ENCODE measurements around the gene PDIA4. TPM values are rescaled to one million over a fixed set of nuclear protein-coding genes. Genes with fewer than 3 reads are reported as not detected.

The PDIA4 gene
- total RNA-seq, 1 donor from 2014 or later, result 154 TPM

DNA sequence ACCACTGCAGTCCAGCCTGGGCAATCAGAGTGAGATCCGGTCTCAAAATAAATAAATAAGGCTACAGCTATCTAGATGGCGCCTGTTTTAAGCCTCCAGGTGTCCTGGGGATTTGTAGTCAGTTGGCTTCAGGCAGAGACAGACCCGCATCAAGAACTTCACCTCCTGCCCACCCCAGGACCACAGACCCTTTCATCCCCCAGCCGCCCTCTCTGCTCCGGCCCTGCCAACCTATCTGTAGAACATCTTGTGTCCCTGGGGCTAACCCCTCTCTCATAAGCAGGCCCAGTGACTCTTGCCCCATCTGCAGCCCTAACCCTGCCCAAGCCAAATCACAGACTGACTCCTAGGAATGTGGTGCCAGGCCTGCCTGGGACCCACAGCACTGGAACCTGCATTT is 17.9 kb downstream of the PDIA4 start:
- Mint-ChIP-seq H3K9me3 (no peaks in the 10 kb centered on the region), H3K4me3 (no peak overlapping the region), H3K4me1 (no peaks in the 10 kb centered on the region), H3K27me3 (ENCODE audit: low read depth) (no peaks in the 10 kb centered on the region), H3K27ac (ENCODE audit: unreplicated experiment) (no peak overlapping the region), H3K36me3 (ENCODE audit: low read depth) (peaks cover 25% of the 10 kb centered on the region)
- TF ChIP-seq, protein P1, sequence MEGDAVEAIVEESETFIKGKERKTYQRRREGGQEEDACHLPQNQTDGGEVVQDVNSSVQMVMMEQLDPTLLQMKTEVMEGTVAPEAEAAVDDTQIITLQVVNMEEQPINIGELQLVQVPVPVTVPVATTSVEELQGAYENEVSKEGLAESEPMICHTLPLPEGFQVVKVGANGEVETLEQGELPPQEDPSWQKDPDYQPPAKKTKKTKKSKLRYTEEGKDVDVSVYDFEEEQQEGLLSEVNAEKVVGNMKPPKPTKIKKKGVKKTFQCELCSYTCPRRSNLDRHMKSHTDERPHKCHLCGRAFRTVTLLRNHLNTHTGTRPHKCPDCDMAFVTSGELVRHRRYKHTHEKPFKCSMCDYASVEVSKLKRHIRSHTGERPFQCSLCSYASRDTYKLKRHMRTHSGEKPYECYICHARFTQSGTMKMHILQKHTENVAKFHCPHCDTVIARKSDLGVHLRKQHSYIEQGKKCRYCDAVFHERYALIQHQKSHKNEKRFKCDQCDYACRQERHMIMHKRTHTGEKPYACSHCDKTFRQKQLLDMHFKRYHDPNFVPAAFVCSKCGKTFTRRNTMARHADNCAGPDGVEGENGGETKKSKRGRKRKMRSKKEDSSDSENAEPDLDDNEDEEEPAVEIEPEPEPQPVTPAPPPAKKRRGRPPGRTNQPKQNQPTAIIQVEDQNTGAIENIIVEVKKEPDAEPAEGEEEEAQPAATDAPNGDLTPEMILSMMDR (conservative IDR thresholded peaks at IDR 0.05), result no peak
- DNase-seq (ENCODE audit: low read depth, low spot score), result no peak

DNA sequence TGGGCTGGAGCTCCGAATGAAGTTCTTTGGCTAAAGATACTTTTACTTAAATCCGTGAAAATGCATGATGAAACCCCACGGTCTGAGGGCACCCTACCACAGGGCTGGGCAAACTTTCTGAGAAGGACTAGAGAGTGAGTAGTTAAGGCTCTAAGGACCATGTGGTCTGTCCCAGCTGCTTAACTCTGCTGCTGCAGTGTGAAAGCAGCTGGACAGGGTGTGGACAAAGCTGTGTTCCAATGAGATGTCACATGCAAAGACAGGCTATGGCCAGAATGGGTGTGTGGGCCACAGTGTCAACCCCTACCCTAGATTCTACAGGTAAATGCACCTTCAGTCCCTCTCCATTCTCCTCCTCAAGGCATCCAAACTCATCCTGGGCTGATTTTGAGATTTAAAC is 18.8 kb downstream of the PDIA4 start:
- Mint-ChIP-seq H3K27me3 (ENCODE audit: low read depth) (no peaks in the 10 kb centered on the region), H3K36me3 (ENCODE audit: low read depth) (peaks cover 23% of the 10 kb centered on the region), H3K9me3 (no peaks in the 10 kb centered on the region), H3K4me3 (no peak overlapping the region), H3K4me1 (no peaks in the 10 kb centered on the region), H3K27ac (ENCODE audit: unreplicated experiment) (no peak overlapping the region)
- DNase-seq (ENCODE audit: low read depth, low spot score), result no peak
- TF ChIP-seq, protein P1 (conservative IDR thresholded peaks at IDR 0.05), result no peak

DNA sequence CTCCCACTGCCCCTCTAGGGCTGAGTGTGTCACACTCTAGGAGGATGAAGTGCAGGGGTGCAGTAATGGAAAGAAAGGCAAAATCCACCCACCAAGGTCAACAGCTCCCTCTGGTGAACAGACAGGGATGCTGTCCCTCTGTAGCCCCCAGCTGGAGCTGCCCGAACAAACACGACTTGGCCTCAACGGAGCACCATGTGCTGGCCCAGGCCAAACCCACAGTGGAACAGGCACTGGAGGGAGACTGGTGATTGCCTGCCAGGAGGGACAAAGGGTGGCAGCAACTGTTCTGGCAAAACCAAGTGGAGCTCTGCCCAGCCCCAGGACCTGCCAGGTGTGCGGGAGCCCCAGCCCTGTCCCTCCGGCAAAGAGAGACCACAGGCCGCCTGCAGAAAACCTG is 20.7 kb downstream of the PDIA4 start:
- Mint-ChIP-seq H3K4me3 (no peak overlapping the region), H3K9me3 (no peaks in the 10 kb centered on the region), H3K36me3 (ENCODE audit: low read depth) (peaks cover 21% of the 10 kb centered on the region), H3K4me1 (no peaks in the 10 kb centered on the region), H3K27ac (ENCODE audit: unreplicated experiment) (no peak overlapping the region), H3K27me3 (ENCODE audit: low read depth) (no peaks in the 10 kb centered on the region)
- TF ChIP-seq, protein P1 (conservative IDR thresholded peaks at IDR 0.05), result no peak
- DNase-seq (ENCODE audit: low read depth, low spot score), result no peak

DNA sequence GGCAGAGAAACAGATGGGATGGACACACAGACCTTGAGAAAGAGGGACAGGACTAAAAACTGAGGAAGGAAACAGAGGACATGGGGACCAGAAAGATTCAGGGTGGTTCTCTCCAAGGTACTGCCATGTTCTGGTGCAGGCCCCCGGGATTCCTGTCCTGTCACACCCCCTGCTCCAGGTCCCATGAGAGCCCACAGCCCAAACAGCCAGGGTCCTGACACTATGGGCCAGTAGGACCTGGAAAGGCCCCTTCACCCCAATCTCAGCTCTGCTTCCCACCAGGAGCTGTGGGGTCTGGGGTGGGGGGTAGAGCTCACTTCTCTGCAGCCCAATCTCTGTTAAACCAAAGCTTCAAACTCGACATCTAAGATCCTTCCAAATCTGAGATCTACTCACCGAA is 21.2 kb downstream of the PDIA4 start:
- H3K27me3 Mint-ChIP-seq (ENCODE audit: low read depth), result no peaks in the 10 kb centered on the region
- no peak overlapping the region for H3K4me3 Mint-ChIP-seq
- TF ChIP-seq, protein P1 (conservative IDR thresholded peaks at IDR 0.05), result no peak
- H3K36me3 Mint-ChIP-seq (ENCODE audit: low read depth), result peaks cover 17% of the 10 kb centered on the region
- no peak overlapping the region for H3K27ac Mint-ChIP-seq (ENCODE audit: unreplicated experiment)
- no peak for DNase-seq (ENCODE audit: low read depth, low spot score)
- H3K4me1 Mint-ChIP-seq, result no peaks in the 10 kb centered on the region
- no peaks in the 10 kb centered on the region for H3K9me3 Mint-ChIP-seq

DNA sequence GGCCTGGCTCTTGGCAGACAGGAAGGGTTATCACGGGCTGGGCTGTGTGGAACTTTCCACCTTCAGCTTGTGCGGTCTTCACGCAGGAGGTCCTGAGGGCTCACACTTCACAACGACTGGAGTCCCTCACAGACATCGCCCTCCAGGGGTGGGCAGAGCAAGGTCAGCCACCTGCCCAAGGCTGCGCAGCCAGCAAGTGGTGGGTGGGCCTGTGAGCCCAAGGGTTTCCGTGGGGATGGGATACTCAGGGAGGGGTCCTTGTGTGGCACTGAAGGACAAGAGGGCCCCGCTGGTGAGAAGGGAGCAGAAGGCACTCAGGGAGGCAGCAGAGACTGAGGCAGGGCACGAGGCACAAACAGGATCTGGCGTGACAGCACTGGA is 22.0 kb downstream of the PDIA4 start:
- H3K4me3 Mint-ChIP-seq, result no peak overlapping the region
- H3K4me1 Mint-ChIP-seq, result no peaks in the 10 kb centered on the region
- TF ChIP-seq, protein P1 (conservative IDR thresholded peaks at IDR 0.05), result no peak
- H3K27ac Mint-ChIP-seq (ENCODE audit: unreplicated experiment), result no peak overlapping the region
- H3K9me3 Mint-ChIP-seq, result no peaks in the 10 kb centered on the region
- peaks cover 17% of the 10 kb centered on the region for H3K36me3 Mint-ChIP-seq (ENCODE audit: low read depth)
- no peaks in the 10 kb centered on the region for H3K27me3 Mint-ChIP-seq (ENCODE audit: low read depth)
- no peak for DNase-seq (ENCODE audit: low read depth, low spot score)

All from neural crest cell (in vitro differentiated cells).